Loucy (cell line): ENCODE results near the gene PPP2R1A.

ENCODE experiments used
- H2AFZ ChIP-seq: fragments of 200-600 bp; sonication (generic); 2 replicates; pipeline ENCODE4 v1.6.0; 2016; ENCODE audit warnings: antibody characterized with exemption, mild to moderate bottlenecking, low read length, moderate library complexity
- H3F3A ChIP-seq: fragments of 200-600 bp; 2 replicates; pipeline ENCODE4 v1.6.0; 2016; ENCODE audit warnings: antibody characterized with exemption, low read depth, mild to moderate bottlenecking
- H3K27me3 ChIP-seq: fragments of 200-600 bp; sonication (generic); 2 replicates; pipeline ENCODE4 v1.6.1; 2014; ENCODE audit warnings: low read length, mild to moderate bottlenecking; ENCODE audit not compliant: insufficient read depth, poor library complexity, severe bottlenecking
- H3K36me3 ChIP-seq: fragments of 200-600 bp; sonication (generic); 2 replicates; pipeline ENCODE4 v1.6.1; 2016; ENCODE audit warnings: low read length; ENCODE audit not compliant: insufficient read depth
- H3K4me1 ChIP-seq: fragments of 200-600 bp; sonication (generic); 2 replicates; pipeline ENCODE4 v1.5.1; 2014; ENCODE audit warnings: low read length, mild to moderate bottlenecking; ENCODE audit not compliant: insufficient read depth, poor library complexity, severe bottlenecking
- H3K4me2 ChIP-seq: fragments of 200-600 bp; sonication (generic); 2 replicates; pipeline ENCODE4 v1.6.0; 2014; ENCODE audit warnings: antibody characterized with exemption, low read length, low read depth, mild to moderate bottlenecking; ENCODE audit not compliant: poor library complexity, severe bottlenecking
- H3K4me3 ChIP-seq: fragments of 200-600 bp; sonication (generic); 2 replicates; pipeline ENCODE4 v1.5.1; 2014; ENCODE audit warnings: low read length, mild to moderate bottlenecking, mixed read lengths; ENCODE audit not compliant: poor library complexity, severe bottlenecking
- H3K79me2 ChIP-seq: fragments of 200-600 bp; sonication (generic); 2 replicates; pipeline ENCODE4 v1.6.1; 2014; ENCODE audit warnings: low read length; ENCODE audit not compliant: insufficient read depth
- H3K9ac ChIP-seq: fragments of 200-600 bp; sonication (generic); 2 replicates; pipeline ENCODE4 v1.6.0; 2014; ENCODE audit warnings: mild to moderate bottlenecking, low read depth, low read length, moderate library complexity; ENCODE audit not compliant: poor library complexity, severe bottlenecking
- H3K9me2 ChIP-seq: fragments of 200-600 bp; sonication (generic); replicated peaks from 2 replicates; pipeline ENCODE4 v1.6.1; 2016; ENCODE audit warnings: low read depth, low read length, mixed read lengths
- H3K9me3 ChIP-seq: fragments of 200-600 bp; sonication (generic); 2 replicates; pipeline ENCODE4 v1.6.1; 2014; ENCODE audit warnings: mild to moderate bottlenecking, antibody characterized with exemption, low read length, low read depth; ENCODE audit not compliant: insufficient read depth
- H4K20me1 ChIP-seq: fragments of 200-600 bp; sonication (generic); 2 replicates; pipeline ENCODE4 v1.6.0; 2014; ENCODE audit warnings: antibody characterized with exemption, low read length, mild to moderate bottlenecking; ENCODE audit not compliant: insufficient read depth, poor library complexity, severe bottlenecking
- EZH2phosphoT487 ChIP-seq: fragments of 200-600 bp; IDR thresholded peaks from 2 replicates; pipeline ENCODE4 v1.6.1; 2018; ENCODE audit warnings: antibody characterized with exemption, mild to moderate bottlenecking, moderate library complexity, borderline replicate concordance
- TF ChIP-seq, protein P1 (sequence below): fragments of 200-600 bp; sonication (generic); conservative IDR thresholded peaks from 2 replicates; pipeline ENCODE4 v1.5.1; 2014; ENCODE audit warnings: mild to moderate bottlenecking, antibody characterized with exemption, low read length

Gene PPP2R1A

DNA sequence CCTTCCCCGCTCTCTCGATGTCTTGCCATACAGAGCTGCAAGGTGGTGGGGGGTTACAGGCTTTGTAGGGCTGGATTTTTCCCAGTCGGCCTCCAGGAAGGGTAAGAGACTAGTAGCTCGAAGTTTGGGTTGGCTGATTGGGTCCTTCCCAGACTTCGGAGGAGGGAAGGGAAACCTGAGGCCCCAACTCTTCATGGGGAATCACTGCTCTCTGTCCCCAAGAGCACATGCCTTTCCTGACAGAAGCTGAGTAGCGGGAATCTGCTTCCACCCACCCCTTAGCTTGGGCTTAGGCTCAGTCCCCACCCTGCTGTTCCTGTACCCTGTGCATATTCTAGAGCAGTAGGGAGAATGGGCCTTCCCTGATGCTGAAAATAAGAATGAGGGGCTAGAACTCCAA, 39.7 kb downstream of the PPP2R1A start:
- no peak overlapping the region for H3K9ac ChIP-seq
- H3K36me3 ChIP-seq = peaks cover 41% of the 10 kb centered on the region; the same call in 1 of the 2 replicates
- H3F3A ChIP-seq = no peaks in the 10 kb centered on the region
- H3K4me2 ChIP-seq = no peak overlapping the region
- no peak overlapping the region for H3K4me3 ChIP-seq
- H3K4me1 ChIP-seq = no peaks in the 10 kb centered on the region
- no peak overlapping the region for H2AFZ ChIP-seq
- H4K20me1 ChIP-seq = no peaks in the 10 kb centered on the region
- H3K9me3 ChIP-seq = no peaks in the 10 kb centered on the region
- no peaks in the 10 kb centered on the region for H3K79me2 ChIP-seq
- no peaks in the 10 kb centered on the region for H3K9me2 ChIP-seq
- no peak for TF ChIP-seq EZH2phosphoT487
- TF ChIP-seq, protein P1, sequence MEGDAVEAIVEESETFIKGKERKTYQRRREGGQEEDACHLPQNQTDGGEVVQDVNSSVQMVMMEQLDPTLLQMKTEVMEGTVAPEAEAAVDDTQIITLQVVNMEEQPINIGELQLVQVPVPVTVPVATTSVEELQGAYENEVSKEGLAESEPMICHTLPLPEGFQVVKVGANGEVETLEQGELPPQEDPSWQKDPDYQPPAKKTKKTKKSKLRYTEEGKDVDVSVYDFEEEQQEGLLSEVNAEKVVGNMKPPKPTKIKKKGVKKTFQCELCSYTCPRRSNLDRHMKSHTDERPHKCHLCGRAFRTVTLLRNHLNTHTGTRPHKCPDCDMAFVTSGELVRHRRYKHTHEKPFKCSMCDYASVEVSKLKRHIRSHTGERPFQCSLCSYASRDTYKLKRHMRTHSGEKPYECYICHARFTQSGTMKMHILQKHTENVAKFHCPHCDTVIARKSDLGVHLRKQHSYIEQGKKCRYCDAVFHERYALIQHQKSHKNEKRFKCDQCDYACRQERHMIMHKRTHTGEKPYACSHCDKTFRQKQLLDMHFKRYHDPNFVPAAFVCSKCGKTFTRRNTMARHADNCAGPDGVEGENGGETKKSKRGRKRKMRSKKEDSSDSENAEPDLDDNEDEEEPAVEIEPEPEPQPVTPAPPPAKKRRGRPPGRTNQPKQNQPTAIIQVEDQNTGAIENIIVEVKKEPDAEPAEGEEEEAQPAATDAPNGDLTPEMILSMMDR = no peak
- no peaks in the 10 kb centered on the region for H3K27me3 ChIP-seq

DNA sequence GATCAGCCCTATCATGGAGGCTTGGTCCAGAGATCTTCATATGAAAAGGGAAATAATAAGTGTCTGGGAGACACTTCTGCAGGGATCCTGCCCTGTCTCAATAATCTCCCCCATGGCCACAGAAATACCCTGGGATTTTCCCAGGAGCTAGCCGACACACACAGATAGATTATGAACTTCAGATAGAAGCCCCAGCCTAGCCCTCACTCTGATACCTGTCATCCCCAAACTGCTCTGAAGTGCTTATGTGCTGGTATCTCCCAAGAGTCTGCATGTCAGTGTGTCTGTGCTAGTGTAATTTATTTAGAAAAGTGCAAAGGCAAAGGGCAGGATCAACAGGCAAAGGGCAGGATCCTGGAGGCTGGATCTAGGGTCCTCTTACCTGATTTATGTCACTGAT, 40.8 kb downstream of the PPP2R1A start:
- no peaks in the 10 kb centered on the region for H3K79me2 ChIP-seq
- H3K9me2 ChIP-seq = no peaks in the 10 kb centered on the region
- H3K4me2 ChIP-seq = no peak overlapping the region
- no peaks in the 10 kb centered on the region for H3K9me3 ChIP-seq
- H3K27me3 ChIP-seq = no peaks in the 10 kb centered on the region
- H3K4me3 ChIP-seq = no peak overlapping the region
- TF ChIP-seq, protein P1 = no peak
- TF ChIP-seq EZH2phosphoT487 = no peak
- H2AFZ ChIP-seq = no peak overlapping the region
- H3K36me3 ChIP-seq = peaks cover 33% of the 10 kb centered on the region; the same call in 1 of the 2 replicates
- H4K20me1 ChIP-seq = no peaks in the 10 kb centered on the region
- no peaks in the 10 kb centered on the region for H3F3A ChIP-seq
- no peak overlapping the region for H3K9ac ChIP-seq
- no peaks in the 10 kb centered on the region for H3K4me1 ChIP-seq

DNA sequence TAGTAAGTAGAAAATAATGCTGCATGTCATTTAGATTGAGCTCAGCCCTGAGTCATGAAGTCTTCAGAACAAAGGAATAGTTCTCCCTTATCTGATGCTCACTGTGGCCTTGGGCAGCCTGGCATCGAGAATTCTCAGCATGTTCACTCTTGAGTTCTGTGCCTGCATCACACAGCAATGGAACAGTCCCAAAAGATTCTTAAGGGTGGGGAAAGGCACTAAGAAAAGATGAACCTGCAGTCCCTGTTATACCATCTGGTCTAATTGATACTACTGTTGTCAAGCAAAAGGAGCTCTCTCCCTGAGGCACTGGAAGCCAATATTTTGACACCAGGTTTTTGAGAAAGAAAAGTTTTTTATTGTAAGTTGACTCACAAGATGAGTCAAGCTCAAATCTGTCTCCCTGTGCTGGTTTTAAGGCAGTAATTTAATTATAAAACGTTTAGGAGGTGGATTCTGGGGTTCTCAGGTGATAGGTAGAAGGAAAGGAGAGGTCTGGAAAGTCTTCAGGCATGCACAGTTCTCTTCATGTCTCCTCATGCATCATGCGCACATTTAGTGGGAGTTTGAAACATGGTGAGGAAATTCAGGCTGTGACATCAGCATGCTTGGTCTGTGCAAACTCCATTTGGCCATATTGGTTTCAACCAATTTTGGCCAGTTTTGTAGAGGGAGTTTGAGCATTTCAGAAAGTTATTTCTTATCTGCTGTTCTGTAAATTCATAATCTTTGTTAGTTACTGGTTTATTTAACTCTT, 41.5 kb downstream of the PPP2R1A start:
- Histone ChIP-seq H4K20me1 (no peaks in the 10 kb centered on the region), H3K4me3 (no peak overlapping the region), H3K4me1 (no peaks in the 10 kb centered on the region), H3K4me2 (no peak overlapping the region), H3K9me2 (no peaks in the 10 kb centered on the region), H3K9ac (no peak overlapping the region), H3K9me3 (no peaks in the 10 kb centered on the region), H3K79me2 (no peaks in the 10 kb centered on the region), H2AFZ (no peak overlapping the region), H3K27me3 (no peaks in the 10 kb centered on the region), H3K36me3 (peaks cover 26% of the 10 kb centered on the region; the same call in 1 of the 2 replicates), H3F3A (no peaks in the 10 kb centered on the region)
- no peak for TF ChIP-seq EZH2phosphoT487
- TF ChIP-seq, protein P1 = no peak
